ENCODE results near the gene XKR7. TPM values are rescaled to one million over a fixed set of nuclear protein-coding genes. Genes with fewer than 3 reads are reported as not detected.

XKR7 gene
- total and polyA plus RNA-seq, 8 donors: under 0.01 to 0.58 (median 0.21) TPM; not detected in 4

DNA sequence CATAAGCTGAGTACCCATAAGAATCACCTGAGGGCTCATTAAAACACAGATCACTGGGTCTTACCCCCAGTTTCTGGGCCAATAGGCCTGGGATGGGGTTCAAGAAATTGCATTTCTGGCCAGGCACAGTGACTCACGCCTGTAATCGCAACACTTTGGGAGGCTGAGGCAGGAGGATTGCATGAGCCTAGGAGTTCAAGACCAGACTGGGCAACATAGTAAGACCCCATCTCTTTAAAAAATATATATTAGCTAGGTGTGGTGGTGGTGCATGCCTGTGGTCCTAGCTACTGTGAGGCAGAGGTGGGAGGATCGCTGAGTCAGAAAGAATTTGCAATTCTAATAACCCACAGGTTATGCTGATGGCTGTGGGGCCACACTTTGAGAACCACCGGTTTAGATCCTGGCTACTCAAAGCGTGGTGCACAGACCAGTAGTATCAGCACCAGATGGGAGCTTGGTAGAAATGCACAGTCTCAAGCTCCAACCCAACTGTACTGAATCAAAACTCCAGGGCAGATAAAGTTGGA, 44.3 kb downstream of the XKR7 start:
- WGBS, 5 donors: 74 to 84% (median 81%) methylated on average over 5 of the region's 5 CpGs
- Histone ChIP-seq H3K4me1 (no peaks in the 10 kb centered on the region), H3K4me3 (peak overlapping the region in 1 of 4 donors; percentile 5), H3K27ac (no peak overlapping the region), H3K27me3 (peaks cover 0 to 71% (median 27%) of the 10 kb centered on the region in 3 donors), H3K36me3 (no peaks in the 10 kb centered on the region), H3K9me3 (no peaks in the 10 kb centered on the region)
- intact Hi-C loops (cut with DNase I; ENCODE audit: low total_unique reads): no loop called here
- DNase-seq: no peak
- no peak for TF ChIP-seq EP300 (IDR thresholded peaks at IDR 0.05)
- TF ChIP-seq POLR2AphosphoS5 (IDR thresholded peaks at IDR 0.05): no peak
- TF ChIP-seq, protein P1, sequence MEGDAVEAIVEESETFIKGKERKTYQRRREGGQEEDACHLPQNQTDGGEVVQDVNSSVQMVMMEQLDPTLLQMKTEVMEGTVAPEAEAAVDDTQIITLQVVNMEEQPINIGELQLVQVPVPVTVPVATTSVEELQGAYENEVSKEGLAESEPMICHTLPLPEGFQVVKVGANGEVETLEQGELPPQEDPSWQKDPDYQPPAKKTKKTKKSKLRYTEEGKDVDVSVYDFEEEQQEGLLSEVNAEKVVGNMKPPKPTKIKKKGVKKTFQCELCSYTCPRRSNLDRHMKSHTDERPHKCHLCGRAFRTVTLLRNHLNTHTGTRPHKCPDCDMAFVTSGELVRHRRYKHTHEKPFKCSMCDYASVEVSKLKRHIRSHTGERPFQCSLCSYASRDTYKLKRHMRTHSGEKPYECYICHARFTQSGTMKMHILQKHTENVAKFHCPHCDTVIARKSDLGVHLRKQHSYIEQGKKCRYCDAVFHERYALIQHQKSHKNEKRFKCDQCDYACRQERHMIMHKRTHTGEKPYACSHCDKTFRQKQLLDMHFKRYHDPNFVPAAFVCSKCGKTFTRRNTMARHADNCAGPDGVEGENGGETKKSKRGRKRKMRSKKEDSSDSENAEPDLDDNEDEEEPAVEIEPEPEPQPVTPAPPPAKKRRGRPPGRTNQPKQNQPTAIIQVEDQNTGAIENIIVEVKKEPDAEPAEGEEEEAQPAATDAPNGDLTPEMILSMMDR (IDR thresholded peaks at IDR 0.05): no peak
- TF ChIP-seq POLR2A (IDR thresholded peaks at IDR 0.05): no peak

DNA sequence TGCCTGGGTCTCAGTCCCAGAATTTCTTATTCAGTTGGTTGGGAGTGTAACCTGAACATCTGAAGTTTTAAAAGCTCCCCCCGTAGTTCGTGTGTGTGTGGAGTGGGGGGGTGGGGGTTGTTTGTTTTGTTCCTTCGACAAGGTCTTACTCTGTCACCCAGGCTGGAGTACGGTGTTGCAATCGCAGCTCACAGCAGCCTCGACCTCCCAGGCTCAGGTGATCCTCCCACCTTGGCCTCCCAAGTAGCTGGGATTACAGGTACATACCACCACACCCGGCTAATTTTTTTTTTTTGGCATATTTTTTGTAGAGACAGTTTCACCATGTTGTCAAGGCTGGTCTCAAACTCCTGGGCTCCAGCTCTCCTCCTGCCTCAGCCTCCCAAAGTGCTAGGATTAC, 45.4 kb downstream of the XKR7 start:
- no peak overlapping the region for H3K4me3 ChIP-seq
- H3K27ac ChIP-seq: no peak overlapping the region
- WGBS, 5 donors: 68 to 78% (median 77%) methylated on average over 7 of the region's 7 CpGs
- H3K4me1 ChIP-seq: peaks cover 0 to 9% (median 8%) of the 10 kb centered on the region in 4 donors
- no peak for TF ChIP-seq EP300 (IDR thresholded peaks at IDR 0.05)
- no peak for TF ChIP-seq POLR2A (IDR thresholded peaks at IDR 0.05)
- TF ChIP-seq POLR2AphosphoS5 (IDR thresholded peaks at IDR 0.05): no peak
- TF ChIP-seq, protein P1 (IDR thresholded peaks at IDR 0.05): no peak
- intact Hi-C loops (cut with DNase I; ENCODE audit: low total_unique reads): no loop called here
- DNase-seq: no peak
- peaks cover 2 to 73% (median 32%) of the 10 kb centered on the region in 3 donors for H3K27me3 ChIP-seq
- no peaks in the 10 kb centered on the region for H3K9me3 ChIP-seq
- no peaks in the 10 kb centered on the region for H3K36me3 ChIP-seq

DNA sequence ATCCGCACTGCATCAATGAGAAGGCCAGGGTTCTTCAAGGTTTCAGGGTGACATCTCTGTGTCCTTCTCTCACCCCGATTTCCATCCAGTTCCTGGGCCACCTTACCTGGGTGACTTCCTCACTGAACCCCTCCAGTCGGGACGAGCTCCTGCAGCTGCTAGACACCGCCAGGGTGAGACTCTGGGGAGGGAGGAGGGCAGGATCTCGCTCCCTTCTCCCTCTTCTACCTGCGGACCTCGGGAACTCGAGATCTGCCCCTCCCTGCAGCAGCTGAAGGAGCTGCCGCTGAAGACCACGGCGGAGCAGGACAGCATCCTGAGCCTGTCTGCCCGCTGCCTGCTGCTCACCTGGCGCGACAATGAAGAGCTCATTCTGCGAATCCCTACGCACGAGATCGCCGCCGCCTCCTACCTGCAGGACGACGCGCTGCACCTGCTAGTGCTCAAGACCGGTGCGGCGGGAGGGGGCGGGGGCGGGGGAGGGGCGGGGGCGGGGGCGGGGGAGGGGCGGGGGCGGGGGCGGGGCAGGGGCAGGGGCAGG, 49.8 kb downstream of the XKR7 start:
- Histone ChIP-seq H3K4me1 (peaks cover 12 to 26% (median 20%) of the 10 kb centered on the region in 4 donors), H3K27ac (no peak overlapping the region), H3K27me3 (peaks cover 5 to 85% (median 60%) of the 10 kb centered on the region in 3 donors), H3K4me3 (peak overlapping the region in 3 of 4 donors; percentile 56 to 80 (median 59)), H3K9me3 (no peaks in the 10 kb centered on the region), H3K36me3 (no peaks in the 10 kb centered on the region)
- peak; percentile 72 to 84 for DNase-seq
- WGBS, 5 donors: 6 to 26% (median 12%) methylated on average over 15 to 31 of the region's 35 CpGs
- intact Hi-C loops (cut with DNase I; ENCODE audit: low total_unique reads): no loop called here
- no peak for TF ChIP-seq EP300 (IDR thresholded peaks at IDR 0.05)
- TF ChIP-seq POLR2AphosphoS5 (IDR thresholded peaks at IDR 0.05): no peak
- TF ChIP-seq, protein P1 (IDR thresholded peaks at IDR 0.05): peak in 3 of 7 experiments; percentile 12 to 55 (median 25)

DNA sequence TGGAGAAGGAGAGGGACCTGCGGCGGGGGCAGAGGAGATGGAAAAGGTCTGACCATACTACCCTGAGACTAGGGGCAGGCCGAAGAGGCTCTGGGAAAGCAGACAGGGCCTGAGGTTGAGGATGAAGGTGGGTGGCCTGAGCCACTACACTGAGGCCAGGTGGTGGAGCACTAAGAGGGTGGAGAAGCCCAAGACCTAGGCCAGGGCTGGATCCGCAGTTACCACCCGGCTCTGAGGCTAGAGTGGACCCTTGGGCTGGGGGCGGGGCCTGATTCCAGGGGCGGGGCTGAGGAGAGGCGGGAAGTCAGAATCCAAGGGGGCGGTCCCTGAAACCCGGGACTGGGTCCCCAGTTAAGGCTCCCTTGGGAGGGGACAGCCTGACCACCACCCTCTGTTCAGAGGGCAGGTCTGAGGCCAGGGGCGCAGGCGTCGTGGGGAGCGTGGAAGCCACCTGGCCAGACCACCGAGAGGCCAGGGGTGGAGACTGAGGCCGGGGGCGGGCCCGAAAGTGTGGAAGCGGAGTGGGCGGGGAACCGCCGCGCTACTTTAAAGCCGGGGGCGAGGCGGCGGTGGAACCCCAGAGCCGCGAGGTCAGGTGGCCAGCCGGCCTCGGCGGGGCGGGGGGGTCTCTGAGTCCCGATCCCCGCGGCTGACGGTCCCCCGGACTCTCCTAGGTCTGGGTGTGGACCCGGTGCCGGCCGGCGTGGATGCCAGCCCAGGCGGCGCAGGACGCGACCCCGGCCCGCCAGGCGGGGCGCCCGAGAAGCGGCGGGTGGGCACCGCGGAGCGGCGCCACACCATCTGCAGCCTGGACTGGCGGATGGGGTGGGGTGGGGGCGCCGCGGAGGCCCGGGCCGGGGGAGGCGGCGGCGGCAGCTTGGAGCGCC, 50.6 kb downstream of the XKR7 start:
- peak overlapping the region; percentile 53 to 80 (median 58) for H3K4me3 ChIP-seq
- 1 to 3% (median 1%) methylated on average over 34 to 67 of the region's 67 CpGs for WGBS, 5 donors

More for the DNA sequence above, 50.6 kb downstream of the XKR7 start:
- peak; percentile 75 to 83 for DNase-seq
- TF ChIP-seq, protein P1 (IDR thresholded peaks at IDR 0.05): no peak
- TF ChIP-seq POLR2A (IDR thresholded peaks at IDR 0.05) (no peak), POLR2AphosphoS5 (IDR thresholded peaks at IDR 0.05) (no peak), EP300 (IDR thresholded peaks at IDR 0.05) (no peak)
- H3K27me3 ChIP-seq: peaks cover 5 to 92% (median 63%) of the 10 kb centered on the region in 3 donors
- no peaks in the 10 kb centered on the region for H3K9me3 ChIP-seq
- no peaks in the 10 kb centered on the region for H3K36me3 ChIP-seq
- intact Hi-C loops (cut with DNase I; ENCODE audit: low total_unique reads): no loop called here
- peaks cover 12 to 26% (median 20%) of the 10 kb centered on the region in 4 donors for H3K4me1 ChIP-seq
- H3K27ac ChIP-seq: peak overlapping the region in 3 of 5 donors; percentile 9 to 62 (median 38)
